Ascending aorta (tissue), 2 donors: ENCODE data around the gene KLHL36. TPM values are rescaled to one million over a fixed set of nuclear protein-coding genes. Genes with fewer than 3 reads are reported as not detected.

Experiments used
- DNase-seq, 2 donors: peaks; one replicate each; pipeline ENCODE4 v3.0.0-alpha.2; 2019; ENCODE audit warnings: low spot score in 2 of 2
- H3K27ac ChIP-seq, 2 donors: fragments of 200-600 bp; sonication (generic); one replicate each; pipeline ENCODE4 v1.5.1; 2016 to 2017; ENCODE audit warnings: mild to moderate bottlenecking in 1 of 2
- H3K27me3 ChIP-seq: fragments of 200-600 bp; sonication (generic); one replicate; pipeline ENCODE4 v1.5.1; 2017
- H3K36me3 ChIP-seq, 2 donors: fragments of 200-600 bp; sonication (generic); one replicate each; pipeline ENCODE4 v1.5.1; 2016
- H3K4me1 ChIP-seq, 2 donors: fragments of 200-600 bp; sonication (generic); one replicate each; pipeline ENCODE4 v1.5.1; 2016 to 2017; ENCODE audit warnings: mild to moderate bottlenecking in 1 of 2
- H3K4me3 ChIP-seq, 2 donors: fragments of 200-600 bp; sonication (generic); one replicate each; pipeline ENCODE4 v1.5.1; 2016 to 2017; ENCODE audit warnings: mild to moderate bottlenecking in 1 of 2
- H3K9me3 ChIP-seq, 2 donors: fragments of 200-600 bp; sonication (generic); one replicate each; pipeline ENCODE4 v1.5.1; 2016
- intact Hi-C: fragments of 100-400 bp; cut with DNase I; formaldehyde crosslinking; loops from one replicate; pipeline ENCODE4 v1.15.1; 2023
- total RNA-seq: library from RNA; depleted of rRNA; stranded (reverse); fragments of >200 nt; gene quantifications from one replicate; pipeline ENCODE4 v1.1.0, GENCODE V29; 2016
- TF ChIP-seq, protein P1 (sequence below), 3 experiments: fragments of 200-600 bp in 2 of 3; fragments of 450-650 bp in 1 of 3; sonication (generic) in 2 of 3; IDR thresholded peaks; one replicate each; pipeline ENCODE4 v1.5.1; 2016 to 2019; ENCODE audit warnings: antibody characterized with exemption in 3 of 3, mild to moderate bottlenecking in 1 of 3, moderate library complexity in 1 of 3

The KLHL36 gene
- total RNA-seq, 1 donor from 2014 or later: 65.1 TPM

DNA sequence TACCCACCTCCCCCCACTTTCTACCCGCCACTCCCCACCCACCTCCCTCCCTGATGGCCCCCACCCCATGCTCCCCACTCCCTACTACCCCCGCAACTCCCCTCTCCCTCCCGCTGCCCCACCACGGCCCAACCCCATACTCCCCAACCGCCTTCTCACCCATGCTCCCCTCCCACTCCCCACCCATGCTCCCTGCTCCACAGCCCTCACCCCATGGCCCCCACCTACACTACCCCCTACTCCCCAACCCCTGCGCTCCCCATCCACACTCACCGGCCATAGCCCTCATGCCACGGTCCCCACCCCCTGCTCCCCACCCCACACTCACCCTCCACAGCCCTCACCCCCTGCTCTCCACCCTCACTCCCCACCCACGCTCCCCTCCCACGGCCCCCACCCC is 44.4 kb upstream of the KLHL36 start:
- Histone ChIP-seq H3K36me3 (no peaks in the 10 kb centered on the region), H3K27me3 (no peaks in the 10 kb centered on the region), H3K4me3 (no peak overlapping the region), H3K9me3 (no peaks in the 10 kb centered on the region), H3K27ac (peak overlapping the region; percentile 63 to 64), H3K4me1 (peaks cover 6 to 24% of the 10 kb centered on the region in 2 donors)
- TF ChIP-seq, protein P1, sequence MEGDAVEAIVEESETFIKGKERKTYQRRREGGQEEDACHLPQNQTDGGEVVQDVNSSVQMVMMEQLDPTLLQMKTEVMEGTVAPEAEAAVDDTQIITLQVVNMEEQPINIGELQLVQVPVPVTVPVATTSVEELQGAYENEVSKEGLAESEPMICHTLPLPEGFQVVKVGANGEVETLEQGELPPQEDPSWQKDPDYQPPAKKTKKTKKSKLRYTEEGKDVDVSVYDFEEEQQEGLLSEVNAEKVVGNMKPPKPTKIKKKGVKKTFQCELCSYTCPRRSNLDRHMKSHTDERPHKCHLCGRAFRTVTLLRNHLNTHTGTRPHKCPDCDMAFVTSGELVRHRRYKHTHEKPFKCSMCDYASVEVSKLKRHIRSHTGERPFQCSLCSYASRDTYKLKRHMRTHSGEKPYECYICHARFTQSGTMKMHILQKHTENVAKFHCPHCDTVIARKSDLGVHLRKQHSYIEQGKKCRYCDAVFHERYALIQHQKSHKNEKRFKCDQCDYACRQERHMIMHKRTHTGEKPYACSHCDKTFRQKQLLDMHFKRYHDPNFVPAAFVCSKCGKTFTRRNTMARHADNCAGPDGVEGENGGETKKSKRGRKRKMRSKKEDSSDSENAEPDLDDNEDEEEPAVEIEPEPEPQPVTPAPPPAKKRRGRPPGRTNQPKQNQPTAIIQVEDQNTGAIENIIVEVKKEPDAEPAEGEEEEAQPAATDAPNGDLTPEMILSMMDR (IDR thresholded peaks at IDR 0.05): no peak
- intact Hi-C loops: loop anchor here (1.0 kb wide), 2 partner anchors 14 to 72 kb away; partner anchors contain the start of gene COTL1
- no peak for DNase-seq

DNA sequence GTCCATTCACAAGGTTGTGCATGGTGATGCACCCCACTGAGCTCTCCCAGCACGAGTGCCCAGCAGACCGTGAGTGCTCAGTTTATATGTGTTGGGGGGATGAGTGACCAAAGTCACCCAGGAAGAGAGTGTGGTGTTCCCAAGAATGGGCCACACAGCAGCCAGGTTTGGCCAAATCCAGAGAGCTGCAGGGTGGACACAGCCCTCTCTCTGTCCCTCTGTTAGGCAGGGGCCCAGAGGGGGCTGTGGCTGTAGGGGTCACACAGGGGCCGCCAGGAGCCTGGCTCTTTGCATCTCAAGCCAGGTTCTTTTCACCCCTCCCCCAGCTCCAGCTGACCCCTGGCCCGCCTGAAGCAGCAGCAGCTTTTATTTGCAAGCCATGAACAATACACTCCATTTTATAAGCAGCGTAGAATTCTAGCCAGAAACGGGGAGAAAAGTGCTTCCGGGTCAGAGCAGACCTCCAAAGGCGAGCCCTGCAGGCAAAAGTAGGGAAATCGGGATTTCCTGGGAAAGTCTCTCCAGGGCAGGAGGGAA is 43.8 kb upstream of the KLHL36 start:
- Histone ChIP-seq H3K27me3 (no peaks in the 10 kb centered on the region), H3K27ac (peak overlapping the region in 1 of 2 donors; percentile 64), H3K36me3 (no peaks in the 10 kb centered on the region), H3K9me3 (no peaks in the 10 kb centered on the region), H3K4me1 (peaks cover 3 to 18% of the 10 kb centered on the region in 2 donors), H3K4me3 (no peak overlapping the region)
- TF ChIP-seq, protein P1 (IDR thresholded peaks at IDR 0.05): no peak
- DNase-seq: no peak
- intact Hi-C loops: no loop called here

DNA sequence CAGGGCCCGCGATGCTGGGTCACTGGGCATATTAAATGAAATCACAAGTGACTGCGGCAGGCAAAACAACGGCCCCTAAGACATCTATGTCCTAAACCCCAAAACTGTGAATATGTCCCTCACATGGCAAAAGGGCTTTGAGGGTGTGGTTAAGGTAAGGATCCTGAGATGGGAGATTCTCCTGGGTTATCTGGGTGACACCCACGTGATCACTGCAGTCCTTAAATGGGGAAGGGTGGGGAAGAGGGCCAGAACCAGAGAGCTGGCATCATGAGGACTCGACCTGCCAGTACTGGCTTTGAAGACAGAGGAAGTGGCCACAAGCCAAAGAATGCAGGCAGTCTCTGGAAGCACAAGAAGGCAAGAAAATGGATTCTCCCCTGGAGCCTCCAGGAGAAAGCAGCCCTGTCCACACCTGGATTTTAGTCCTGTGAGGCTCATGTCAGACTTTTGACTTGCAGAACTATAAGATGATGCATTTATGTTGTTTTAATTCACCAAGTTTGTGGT is 42.9 kb upstream of the KLHL36 start:
- intact Hi-C loops: no loop called here
- Histone ChIP-seq H3K27me3 (no peaks in the 10 kb centered on the region), H3K9me3 (no peaks in the 10 kb centered on the region), H3K4me3 (no peak overlapping the region), H3K4me1 (peaks cover 0 to 9% of the 10 kb centered on the region in 2 donors), H3K36me3 (no peaks in the 10 kb centered on the region), H3K27ac (no peak overlapping the region)
- TF ChIP-seq, protein P1 (IDR thresholded peaks at IDR 0.05): no peak
- no peak for DNase-seq

DNA sequence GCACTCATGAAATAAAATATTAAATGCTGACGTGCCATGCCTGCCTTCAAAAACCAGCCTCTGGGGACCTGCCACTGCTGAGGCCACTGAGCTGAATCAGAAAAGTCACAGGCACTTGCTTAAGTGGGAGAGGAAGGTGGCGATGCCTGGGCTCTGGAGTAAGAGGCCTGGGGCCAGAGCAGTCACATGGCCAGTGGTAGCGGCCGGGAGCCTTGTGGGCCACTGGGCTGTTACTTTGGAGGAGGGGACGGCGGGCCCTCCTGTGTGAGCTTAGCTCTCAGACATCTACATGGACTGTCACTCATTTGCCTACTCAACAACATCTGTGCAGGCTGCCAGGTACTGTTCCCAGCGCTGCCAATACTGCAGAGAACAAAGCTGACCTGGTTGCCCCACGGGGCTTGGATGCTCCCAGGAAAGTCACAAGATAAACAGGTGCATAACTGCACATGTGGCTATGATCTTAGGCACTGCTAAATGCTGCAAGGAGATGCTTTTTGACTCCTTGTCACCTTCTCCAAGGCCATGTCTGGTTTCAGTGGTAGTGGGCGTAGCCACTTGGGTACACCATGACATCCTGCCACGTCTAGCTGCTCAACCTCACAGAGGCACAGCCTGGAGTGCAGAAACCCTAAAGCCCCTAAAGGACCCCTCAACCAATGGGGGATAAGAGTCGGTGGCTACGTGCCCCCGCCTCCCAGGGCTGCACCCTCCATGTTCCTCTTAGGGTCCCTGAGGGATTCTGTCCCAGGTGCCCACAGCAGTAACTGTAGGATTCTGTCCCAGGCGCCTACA is 42.0 kb upstream of the KLHL36 start:
- Histone ChIP-seq H3K9me3 (no peaks in the 10 kb centered on the region), H3K27ac (no peak overlapping the region), H3K27me3 (no peaks in the 10 kb centered on the region), H3K36me3 (no peaks in the 10 kb centered on the region), H3K4me3 (no peak overlapping the region), H3K4me1 (peaks cover 0 to 15% of the 10 kb centered on the region in 2 donors)
- intact Hi-C loops: no loop called here
- DNase-seq: peak in 1 of 2 donors; percentile 57
- TF ChIP-seq, protein P1 (IDR thresholded peaks at IDR 0.05): no peak

DNA sequence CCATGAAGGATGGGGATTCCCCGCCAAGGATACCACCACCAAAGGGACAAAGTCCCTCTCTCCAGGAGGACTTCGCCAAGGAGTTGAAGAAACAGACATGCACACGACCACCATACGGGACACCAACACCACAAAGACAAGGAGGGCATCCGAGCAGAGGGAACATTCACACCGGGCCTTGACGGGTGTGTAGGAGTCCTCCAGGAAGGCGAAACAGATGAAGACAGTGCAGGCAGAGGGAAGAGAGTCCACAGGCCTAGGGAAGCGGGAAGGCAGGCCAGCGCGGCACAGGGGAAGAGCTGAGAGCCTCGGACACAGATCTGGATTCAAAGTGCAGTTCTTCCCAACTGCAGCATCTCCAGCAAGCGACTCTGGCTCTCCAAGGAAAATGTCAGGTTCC is 41.2 kb upstream of the KLHL36 start:
- no peak overlapping the region for H3K27ac ChIP-seq
- TF ChIP-seq, protein P1 (IDR thresholded peaks at IDR 0.05): no peak

More for the DNA sequence above, 41.2 kb upstream of the KLHL36 start:
- Histone ChIP-seq H3K36me3 (no peaks in the 10 kb centered on the region), H3K4me1 (peaks cover 0 to 17% of the 10 kb centered on the region in 2 donors), H3K9me3 (no peaks in the 10 kb centered on the region), H3K4me3 (no peak overlapping the region), H3K27me3 (no peaks in the 10 kb centered on the region)
- intact Hi-C loops: no loop called here
- DNase-seq: peak in 1 of 2 donors; percentile 50
